GM20431 (cell line): ENCODE measurements around the gene DCDC2C.

ENCODE experiments used
- in situ Hi-C: fragments of 300-500 bp; cut with MseI, MboI; formaldehyde crosslinking; loops from one replicate; pipeline ENCODE4 v1.15.0; 2020; ENCODE audit warnings: low sequenced_read_pairs; ENCODE audit not compliant: unreplicated experiment

DCDC2C gene

GRCh38 chr2:3868012-3868805, 164.8 kb downstream of the DCDC2C start:
- in situ Hi-C loops, result no loop called here

DNA sequence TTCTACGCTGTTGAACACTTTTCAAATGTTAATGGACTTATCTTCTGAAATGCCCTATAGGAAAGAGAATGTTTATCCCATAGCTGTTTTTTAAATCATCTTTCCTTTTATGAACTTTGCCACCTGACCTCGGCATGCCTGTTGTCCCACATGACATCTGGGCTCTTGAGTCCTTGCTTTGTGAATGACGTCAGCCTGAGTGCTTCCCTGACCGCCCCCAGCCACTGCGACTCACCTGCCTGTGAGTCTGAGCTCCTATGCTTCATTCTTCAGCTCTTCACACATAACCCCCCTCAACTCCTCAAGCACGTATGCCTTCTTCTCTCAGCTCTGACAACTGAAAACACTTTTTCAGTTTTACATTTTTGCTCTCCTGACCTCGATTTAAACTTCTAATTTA, 166.8 kb downstream of the DCDC2C start:
- in situ Hi-C loops, result no loop called here

- in situ Hi-C loops, result no loop called here
Measured at GRCh38 chr2:3871002-3871401, 167.6 kb downstream of the DCDC2C start.

GRCh38 chr2:3872451-3872850, 169.1 kb downstream of the DCDC2C start:
- in situ Hi-C loops, result no loop called here

DNA sequence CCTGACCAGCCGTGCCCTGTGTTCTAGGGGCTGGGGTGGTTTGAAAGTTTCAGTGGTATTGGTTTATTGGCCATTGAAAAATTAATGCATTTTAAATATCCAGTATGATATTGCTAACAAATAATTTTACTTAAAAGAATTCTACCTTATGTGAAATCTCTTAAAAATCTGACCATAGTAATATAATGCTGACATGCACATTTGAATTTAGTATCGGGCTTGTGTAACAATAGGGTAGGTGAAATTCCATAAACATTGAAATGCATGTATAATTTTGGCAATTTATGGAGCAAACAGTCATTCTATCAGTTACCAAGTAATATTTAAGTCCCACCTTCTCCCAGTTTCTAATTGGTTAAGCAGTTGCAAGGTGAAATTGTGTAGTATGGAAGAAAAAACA, 170.5 kb downstream of the DCDC2C start:
- in situ Hi-C loops, result no loop called here

GRCh38 chr2:3876221-3876620, 172.8 kb downstream of the DCDC2C start:
- in situ Hi-C loops, result no loop called here

DNA sequence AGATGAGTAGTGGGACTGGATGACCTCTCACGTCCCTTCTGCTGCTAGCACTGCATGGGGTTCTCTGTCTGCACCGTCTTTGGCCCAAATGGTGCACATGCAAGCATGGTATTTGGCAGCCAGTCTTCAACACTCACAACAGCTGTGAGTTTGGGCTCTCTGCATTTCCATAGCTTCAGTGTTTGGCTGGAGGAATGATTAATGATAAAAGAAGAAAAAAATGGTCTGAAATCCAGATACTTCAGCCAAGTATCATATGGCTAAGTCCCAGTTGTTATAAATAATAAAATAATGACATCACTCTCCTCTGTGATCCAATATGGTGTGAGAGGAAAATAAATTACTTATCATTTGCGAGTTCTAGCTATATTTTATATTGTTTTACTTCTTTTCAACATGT, 173.3 kb downstream of the DCDC2C start:
- in situ Hi-C loops, result no loop called here

DNA sequence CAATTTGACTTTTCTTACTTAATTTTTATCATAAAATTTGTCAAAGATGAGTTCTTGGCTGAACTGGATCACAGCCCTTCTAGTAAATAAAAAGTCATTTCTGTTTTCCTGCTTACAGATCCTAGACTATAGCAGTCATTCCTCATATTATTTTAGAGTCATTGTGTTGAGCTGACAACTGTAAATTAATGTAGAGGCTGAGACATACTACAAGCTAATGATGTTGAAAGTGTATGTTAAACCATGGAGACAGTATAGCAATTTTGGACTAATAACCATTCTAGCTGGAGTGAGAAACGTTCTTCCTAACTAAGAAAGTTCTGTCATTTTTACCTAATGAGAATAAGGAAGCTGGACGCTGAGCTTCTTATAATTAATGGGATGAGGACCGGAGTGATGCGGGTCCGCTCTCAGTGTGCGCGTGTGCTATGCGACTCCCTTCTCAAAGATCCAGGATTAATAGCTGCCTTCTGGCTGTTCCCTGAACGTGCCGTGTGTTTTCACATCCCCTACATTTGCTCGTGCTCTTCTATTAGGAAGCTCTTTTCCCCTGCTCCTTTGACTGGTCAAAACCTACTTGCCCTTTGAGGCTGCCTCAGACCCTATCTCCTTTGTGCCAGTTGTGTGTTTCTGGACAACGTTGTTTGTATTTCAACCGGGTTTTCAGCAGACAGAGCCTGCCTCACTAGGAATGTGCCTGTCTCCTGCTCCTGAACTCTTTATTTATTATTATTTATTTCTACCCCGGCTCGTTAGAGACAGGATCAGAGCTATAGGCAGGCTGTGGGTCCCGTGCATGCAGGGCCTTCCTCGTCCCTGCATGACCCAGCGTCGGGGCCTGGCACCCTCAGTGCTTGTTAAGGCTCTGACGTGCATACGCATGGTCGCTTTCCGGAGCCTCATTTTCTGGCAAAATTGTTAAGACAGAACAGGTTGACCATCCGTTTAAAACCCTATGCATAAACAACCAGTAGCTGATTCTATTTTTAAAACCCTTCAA, 182.6 kb downstream of the DCDC2C start:
- in situ Hi-C loops, result no loop called here

DNA sequence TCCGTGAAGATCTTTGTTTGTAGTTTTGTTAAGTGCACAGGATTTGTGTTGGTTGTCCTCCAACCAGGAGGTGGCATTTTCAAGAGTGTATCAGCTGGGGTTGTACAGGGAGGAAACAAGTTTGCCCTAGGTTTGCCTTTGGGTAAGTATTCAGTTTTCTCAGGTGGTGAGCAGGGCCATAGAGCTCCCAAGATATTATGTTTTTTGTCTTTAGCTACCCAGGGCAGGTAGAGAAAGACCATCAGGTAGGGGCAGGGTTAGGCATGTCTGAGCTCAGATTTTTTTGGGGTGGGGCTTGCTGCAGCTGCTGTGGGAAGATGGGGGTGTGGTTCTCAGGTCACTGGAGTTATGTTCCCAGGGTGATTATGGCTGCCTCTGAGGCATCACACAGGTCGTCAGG, 191.6 kb downstream of the DCDC2C start:
- in situ Hi-C loops, result no loop called here
